GM23338 (cell line): ENCODE data around the gene CRACR2A. TPM values are rescaled to one million over a fixed set of nuclear protein-coding genes. Genes with fewer than 3 reads are reported as not detected.

Source experiments
- CTCF ChIP-seq, 2 experiments: fragments of 200-600 bp in 1 of 2; sonication (generic) in 1 of 2; conservative IDR thresholded peaks; 2 replicates each; pipeline versions ENCODE4 v1.5.1 to v1.6.1; 2016 to 2017; ENCODE audit warnings: antibody characterized with exemption in 2 of 2, low read depth in 2 of 2, mild to moderate bottlenecking in 2 of 2, moderate library complexity in 1 of 2
- EZH2 ChIP-seq: fragments of 200-600 bp; sonication (generic); IDR thresholded peaks from one replicate; pipeline ENCODE4 v1.8.0; 2017; ENCODE audit warnings: antibody characterized with exemption, mild to moderate bottlenecking, low read depth; ENCODE audit not compliant: unreplicated experiment
- JUNB ChIP-seq: IDR thresholded peaks from one replicate; pipeline ENCODE4 v1.6.1; 2016; ENCODE audit warnings: antibody characterized with exemption; ENCODE audit not compliant: unreplicated experiment
- NANOG ChIP-seq: IDR thresholded peaks from 2 replicates; pipeline ENCODE4 v1.6.1; 2016; ENCODE audit warnings: antibody characterized with exemption, borderline replicate concordance
- POLR2AphosphoS5 ChIP-seq: IDR thresholded peaks from 2 replicates; pipeline ENCODE4 v1.6.1; 2016; ENCODE audit warnings: antibody characterized with exemption, low read depth
- ZNF114 ChIP-seq: fragments of 250-450 bp; sonication (Bioruptor Pico); IDR thresholded peaks from 2 replicates; pipeline ENCODE4 v1.5.0; 2020; ENCODE audit warnings: mild to moderate bottlenecking, moderate library complexity
- ZNF331 ChIP-seq: fragments of 250-450 bp; sonication (Bioruptor Pico); IDR thresholded peaks from 2 replicates; pipeline ENCODE4 v1.5.0; 2020; ENCODE audit warnings: low read depth, mild to moderate bottlenecking, moderate library complexity
- polyA plus RNA-seq: library from polyadenylated mRNA; unstranded; fragments of >200 nt; fragmentation: Nextera tagmentation; extraction: Ambion mirVana; gene quantifications from 2 replicates; pipeline ENCODE4 v1.2.1, GENCODE V29; 2016
- total RNA-seq: library from RNA; depleted of rRNA; stranded (reverse); fragments of >200 nt; shearing (Covaris generic); gene quantifications from 2 replicates; pipeline ENCODE4 v1.2.3, GENCODE V29; 2014
- TF ChIP-seq, protein P1 (sequence below): fragments of 250-450 bp; sonication (Bioruptor Pico); IDR thresholded peaks from 2 replicates; pipeline ENCODE4 v1.5.0; 2020; ENCODE audit warnings: mild to moderate bottlenecking, moderate library complexity
- TF ChIP-seq, protein P2 (sequence below): IDR thresholded peaks from one replicate; pipeline ENCODE4 v1.6.1; 2018; ENCODE audit warnings: antibody characterized with exemption; ENCODE audit not compliant: unreplicated experiment

The CRACR2A gene
- total and polyA plus RNA-seq, 2 experiments from 2014 or later = 1.5 to 3.0 TPM

DNA sequence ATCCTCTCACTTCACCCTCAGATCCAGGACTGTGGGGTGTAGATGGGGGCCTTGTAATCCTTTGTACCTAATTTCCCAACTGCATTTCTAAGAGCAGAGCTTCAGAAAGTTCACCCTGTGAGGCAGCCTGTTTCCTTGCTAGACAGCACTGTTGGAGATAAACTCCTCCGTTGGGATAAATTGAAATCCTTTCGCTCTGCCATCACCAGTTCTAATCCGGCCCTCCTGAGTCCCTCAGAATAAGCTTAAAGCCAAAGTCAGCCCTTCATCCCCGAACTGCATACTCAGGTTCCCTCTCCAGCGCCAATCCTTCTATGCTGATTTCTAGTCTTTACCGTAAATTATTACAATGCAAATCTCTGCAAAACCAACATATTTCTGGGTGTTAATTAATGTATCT is 147.2 kb downstream of the CRACR2A start (continued):
- TF ChIP-seq, protein P1, sequence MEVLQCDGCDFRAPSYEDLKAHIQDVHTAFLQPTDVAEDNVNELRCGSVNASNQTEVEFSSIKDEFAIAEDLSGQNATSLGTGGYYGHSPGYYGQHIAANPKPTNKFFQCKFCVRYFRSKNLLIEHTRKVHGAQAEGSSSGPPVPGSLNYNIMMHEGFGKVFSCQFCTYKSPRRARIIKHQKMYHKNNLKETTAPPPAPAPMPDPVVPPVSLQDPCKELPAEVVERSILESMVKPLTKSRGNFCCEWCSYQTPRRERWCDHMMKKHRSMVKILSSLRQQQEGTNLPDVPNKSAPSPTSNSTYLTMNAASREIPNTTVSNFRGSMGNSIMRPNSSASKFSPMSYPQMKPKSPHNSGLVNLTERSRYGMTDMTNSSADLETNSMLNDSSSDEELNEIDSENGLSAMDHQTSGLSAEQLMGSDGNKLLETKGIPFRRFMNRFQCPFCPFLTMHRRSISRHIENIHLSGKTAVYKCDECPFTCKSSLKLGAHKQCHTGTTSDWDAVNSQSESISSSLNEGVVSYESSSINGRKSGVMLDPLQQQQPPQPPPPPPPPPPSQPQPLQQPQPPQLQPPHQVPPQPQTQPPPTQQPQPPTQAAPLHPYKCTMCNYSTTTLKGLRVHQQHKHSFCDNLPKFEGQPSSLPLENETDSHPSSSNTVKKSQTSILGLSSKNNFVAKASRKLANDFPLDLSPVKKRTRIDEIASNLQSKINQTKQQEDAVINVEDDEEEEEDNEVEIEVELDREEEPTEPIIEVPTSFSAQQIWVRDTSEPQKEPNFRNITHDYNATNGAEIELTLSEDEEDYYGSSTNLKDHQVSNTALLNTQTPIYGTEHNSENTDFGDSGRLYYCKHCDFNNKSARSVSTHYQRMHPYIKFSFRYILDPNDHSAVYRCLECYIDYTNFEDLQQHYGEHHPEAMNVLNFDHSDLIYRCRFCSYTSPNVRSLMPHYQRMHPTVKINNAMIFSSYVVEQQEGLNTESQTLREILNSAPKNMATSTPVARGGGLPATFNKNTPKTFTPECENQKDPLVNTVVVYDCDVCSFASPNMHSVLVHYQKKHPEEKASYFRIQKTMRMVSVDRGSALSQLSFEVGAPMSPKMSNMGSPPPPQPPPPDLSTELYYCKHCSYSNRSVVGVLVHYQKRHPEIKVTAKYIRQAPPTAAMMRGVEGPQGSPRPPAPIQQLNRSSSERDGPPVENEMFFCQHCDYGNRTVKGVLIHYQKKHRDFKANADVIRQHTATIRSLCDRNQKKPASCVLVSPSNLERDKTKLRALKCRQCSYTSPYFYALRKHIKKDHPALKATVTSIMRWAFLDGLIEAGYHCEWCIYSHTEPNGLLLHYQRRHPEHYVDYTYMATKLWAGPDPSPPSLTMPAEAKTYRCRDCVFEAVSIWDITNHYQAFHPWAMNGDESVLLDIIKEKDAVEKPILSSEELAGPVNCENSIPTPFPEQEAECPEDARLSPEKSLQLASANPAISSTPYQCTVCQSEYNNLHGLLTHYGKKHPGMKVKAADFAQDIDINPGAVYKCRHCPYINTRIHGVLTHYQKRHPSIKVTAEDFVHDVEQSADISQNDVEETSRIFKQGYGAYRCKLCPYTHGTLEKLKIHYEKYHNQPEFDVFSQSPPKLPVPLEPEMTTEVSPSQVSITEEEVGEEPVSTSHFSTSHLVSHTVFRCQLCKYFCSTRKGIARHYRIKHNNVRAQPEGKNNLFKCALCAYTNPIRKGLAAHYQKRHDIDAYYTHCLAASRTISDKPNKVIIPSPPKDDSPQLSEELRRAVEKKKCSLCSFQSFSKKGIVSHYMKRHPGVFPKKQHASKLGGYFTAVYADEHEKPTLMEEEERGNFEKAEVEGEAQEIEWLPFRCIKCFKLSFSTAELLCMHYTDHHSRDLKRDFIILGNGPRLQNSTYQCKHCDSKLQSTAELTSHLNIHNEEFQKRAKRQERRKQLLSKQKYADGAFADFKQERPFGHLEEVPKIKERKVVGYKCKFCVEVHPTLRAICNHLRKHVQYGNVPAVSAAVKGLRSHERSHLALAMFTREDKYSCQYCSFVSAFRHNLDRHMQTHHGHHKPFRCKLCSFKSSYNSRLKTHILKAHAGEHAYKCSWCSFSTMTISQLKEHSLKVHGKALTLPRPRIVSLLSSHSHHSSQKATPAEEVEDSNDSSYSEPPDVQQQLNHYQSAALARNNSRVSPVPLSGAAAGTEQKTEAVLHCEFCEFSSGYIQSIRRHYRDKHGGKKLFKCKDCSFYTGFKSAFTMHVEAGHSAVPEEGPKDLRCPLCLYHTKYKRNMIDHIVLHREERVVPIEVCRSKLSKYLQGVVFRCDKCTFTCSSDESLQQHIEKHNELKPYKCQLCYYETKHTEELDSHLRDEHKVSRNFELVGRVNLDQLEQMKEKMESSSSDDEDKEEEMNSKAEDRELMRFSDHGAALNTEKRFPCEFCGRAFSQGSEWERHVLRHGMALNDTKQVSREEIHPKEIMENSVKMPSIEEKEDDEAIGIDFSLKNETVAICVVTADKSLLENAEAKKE (CRISPR knock-in tag) = no peak
- TF ChIP-seq POLR2AphosphoS5 (no peak), CTCF (conservative IDR thresholded peaks at IDR 0.05; ENCODE audit: low read depth in 2 of 2) (no peak), NANOG (no peak), ZNF331 (no peak), ZNF114 (CRISPR knock-in tag) (no peak), JUNB (no peak), EZH2 (no peak)
- TF ChIP-seq, protein P2, sequence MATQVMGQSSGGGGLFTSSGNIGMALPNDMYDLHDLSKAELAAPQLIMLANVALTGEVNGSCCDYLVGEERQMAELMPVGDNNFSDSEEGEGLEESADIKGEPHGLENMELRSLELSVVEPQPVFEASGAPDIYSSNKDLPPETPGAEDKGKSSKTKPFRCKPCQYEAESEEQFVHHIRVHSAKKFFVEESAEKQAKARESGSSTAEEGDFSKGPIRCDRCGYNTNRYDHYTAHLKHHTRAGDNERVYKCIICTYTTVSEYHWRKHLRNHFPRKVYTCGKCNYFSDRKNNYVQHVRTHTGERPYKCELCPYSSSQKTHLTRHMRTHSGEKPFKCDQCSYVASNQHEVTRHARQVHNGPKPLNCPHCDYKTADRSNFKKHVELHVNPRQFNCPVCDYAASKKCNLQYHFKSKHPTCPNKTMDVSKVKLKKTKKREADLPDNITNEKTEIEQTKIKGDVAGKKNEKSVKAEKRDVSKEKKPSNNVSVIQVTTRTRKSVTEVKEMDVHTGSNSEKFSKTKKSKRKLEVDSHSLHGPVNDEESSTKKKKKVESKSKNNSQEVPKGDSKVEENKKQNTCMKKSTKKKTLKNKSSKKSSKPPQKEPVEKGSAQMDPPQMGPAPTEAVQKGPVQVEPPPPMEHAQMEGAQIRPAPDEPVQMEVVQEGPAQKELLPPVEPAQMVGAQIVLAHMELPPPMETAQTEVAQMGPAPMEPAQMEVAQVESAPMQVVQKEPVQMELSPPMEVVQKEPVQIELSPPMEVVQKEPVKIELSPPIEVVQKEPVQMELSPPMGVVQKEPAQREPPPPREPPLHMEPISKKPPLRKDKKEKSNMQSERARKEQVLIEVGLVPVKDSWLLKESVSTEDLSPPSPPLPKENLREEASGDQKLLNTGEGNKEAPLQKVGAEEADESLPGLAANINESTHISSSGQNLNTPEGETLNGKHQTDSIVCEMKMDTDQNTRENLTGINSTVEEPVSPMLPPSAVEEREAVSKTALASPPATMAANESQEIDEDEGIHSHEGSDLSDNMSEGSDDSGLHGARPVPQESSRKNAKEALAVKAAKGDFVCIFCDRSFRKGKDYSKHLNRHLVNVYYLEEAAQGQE = no peak
